Motor neuron (in vitro differentiated cells): ENCODE measurements around the gene TMEM179B. TPM values are rescaled to one million over a fixed set of nuclear protein-coding genes. Genes with fewer than 3 reads are reported as not detected.
A peak's percentile ranks its signal among the peaks of the same experiment; 100 is the strongest.
"Not testable (repeated sequence)": the region's sequence is repeated elsewhere in the genome, so short reads cannot be mapped to it uniquely, and the experiment has no call there.

Experiments used
- ATAC-seq, 8 experiments: fragments of 200-7000 bp; cut with Tn5 transposase; replicated peaks in 6 of 8; 2 replicates each; pipeline ENCODE4 v1.8.0; 2021; ENCODE audit warnings: mild to moderate bottlenecking in 8 of 8, moderate library complexity in 8 of 8
- H3K27ac ChIP-seq, 2 donors: fragments of 250-450 bp; sonication (Bioruptor Pico); 2 replicates each; pipeline ENCODE4 v1.9.0; 2021; ENCODE audit warnings: antibody characterized with exemption in 2 of 2, mild to moderate bottlenecking in 2 of 2, moderate library complexity in 1 of 2
- H3K4me1 ChIP-seq, 2 donors: fragments of 250-450 bp; sonication (Bioruptor Pico); replicated peaks in 1 of 2; 2 replicates each; pipeline ENCODE4 v1.6.1; 2021; ENCODE audit warnings: antibody characterized with exemption in 2 of 2, mild to moderate bottlenecking in 2 of 2, moderate library complexity in 1 of 2
- H3K4me3 ChIP-seq, 5 donors: fragments of 250-450 bp; sonication (Bioruptor Pico); 2 replicates each; pipeline ENCODE4 v1.9.0; 2021; ENCODE audit warnings: antibody characterized with exemption in 5 of 5, mild to moderate bottlenecking in 5 of 5, moderate library complexity in 4 of 5
- WGBS, 10 experiments: fragments of 450-650 bp; shearing (Covaris generic); methylation state at CpG; one replicate each; pipeline ENCODE4 v1.0.0; 2022; 5-methylcytosine and 5-hydroxymethylcytosine counted together
- in situ Hi-C, 9 experiments: fragments of 400-800 bp; cut with MboI; loops; one replicate each; pipeline ENCODE4 v1.15.0; 2021; ENCODE audit warnings: low sequenced_read_pairs in 9 of 9, low pct_unique_long_range_greater_than_20kb in 2 of 9; ENCODE audit not compliant: unreplicated experiment in 9 of 9
- total RNA-seq, 8 experiments: library from RNA; unstranded; fragments of 300-600 nt; gene quantifications; 2 replicates each; pipeline versions ENCODE4 v1.2.3 to v1.2.4, GENCODE V29; 2022

Gene TMEM179B, protein sequence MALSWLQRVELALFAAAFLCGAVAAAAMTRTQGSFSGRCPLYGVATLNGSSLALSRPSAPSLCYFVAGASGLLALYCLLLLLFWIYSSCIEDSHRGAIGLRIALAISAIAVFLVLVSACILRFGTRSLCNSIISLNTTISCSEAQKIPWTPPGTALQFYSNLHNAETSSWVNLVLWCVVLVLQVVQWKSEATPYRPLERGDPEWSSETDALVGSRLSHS
- 100 to 1,000 TPM in 1 of 8 experiments, 10 to 100 TPM in 7; 17.6 to 125 (median 42.2) TPM for total RNA-seq

DNA sequence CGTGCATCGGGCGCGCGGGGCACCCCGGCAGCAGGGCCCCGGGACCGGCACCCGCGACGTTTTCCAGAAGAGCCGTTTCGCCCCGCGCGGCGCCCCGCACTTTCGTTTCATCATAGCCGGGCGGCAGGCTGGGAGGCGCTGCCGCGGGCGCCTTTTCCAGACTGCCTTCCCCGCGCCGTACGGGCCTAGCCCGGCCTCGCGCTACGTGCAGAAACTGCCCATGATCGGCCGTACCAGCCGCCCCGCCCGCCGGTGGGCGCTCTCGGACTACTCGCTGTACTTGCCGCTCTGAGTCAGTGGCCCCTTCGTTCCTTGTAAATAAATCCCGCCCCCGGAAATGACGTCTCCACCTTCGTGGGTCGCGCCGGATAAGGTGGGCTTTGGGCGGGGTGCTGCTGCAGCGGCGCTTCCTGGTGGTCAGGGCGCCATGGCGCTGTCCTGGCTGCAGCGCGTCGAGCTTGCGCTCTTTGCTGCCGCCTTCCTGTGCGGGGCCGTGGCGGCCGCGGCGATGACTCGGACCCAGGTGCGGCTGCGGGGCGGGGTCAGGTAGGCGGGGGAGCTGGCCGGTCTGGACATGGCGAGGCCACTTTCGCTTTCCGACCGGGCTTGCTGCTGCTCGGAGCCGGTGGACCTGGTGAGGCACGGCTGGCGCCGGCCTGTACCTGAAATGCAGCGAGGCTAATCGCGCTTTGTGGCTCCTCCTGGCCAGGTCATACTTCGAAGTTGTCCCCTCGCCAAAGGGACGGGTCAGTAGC is at the start of gene TMEM179B:
TSS of gene TMEM179B (plus strand) at position 398 of the 755 bp plus-strand sequence. CDS start at position 428, 30 bp downstream.
- peaks cover 19% of the 10 kb centered on the region in 2 donors for H3K4me1 ChIP-seq
- ATAC-seq = peak; percentile 60 to 83 (median 73)
- 0 to 3% (median 2%) methylated on average over 7 to 38 of the region's 88 CpGs; no CpG with 5 or more reads in 4 of the 10 experiments for WGBS, 10 experiments
- H3K4me3 ChIP-seq = peak within 1 kb of the TSS; percentile 62 to 84 (median 69)
- peak within 1 kb of the TSS; percentile 83 to 87 for H3K27ac ChIP-seq
- in situ Hi-C loops = no loop called here

DNA sequence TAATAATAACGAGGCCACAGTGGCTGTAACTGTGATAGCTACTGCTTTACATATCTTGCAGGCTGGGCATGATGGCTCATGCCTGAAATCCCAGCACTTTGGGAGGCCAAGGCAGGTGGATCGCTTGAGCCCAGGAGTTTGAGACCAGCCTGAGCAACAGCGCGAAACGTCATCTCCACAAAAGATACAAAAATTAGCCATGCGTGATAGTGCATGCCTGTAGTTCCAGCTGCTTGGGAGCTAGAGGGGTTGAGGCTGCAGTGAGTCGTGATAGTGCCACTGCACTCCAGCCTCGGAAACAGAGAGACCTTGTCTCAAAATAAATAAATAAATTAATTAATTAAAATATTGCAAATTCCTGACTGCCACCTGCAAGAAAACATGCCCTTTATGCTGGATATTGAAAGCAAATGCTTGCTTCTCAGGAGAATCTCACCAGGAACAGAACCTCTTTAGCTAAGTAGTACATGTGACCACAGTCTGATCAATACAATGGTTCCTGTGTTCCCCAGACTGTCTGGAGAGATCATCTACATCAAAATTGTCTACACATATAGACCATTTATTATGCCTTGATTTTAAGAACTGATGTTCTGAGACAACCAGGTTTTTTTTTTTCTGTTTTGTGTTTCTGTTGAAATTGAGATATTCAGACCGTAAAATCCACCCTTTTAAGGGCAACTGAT is 39.6 kb upstream of the TMEM179B start:
- Histone ChIP-seq H3K4me3 (no peak overlapping the region), H3K4me1 (peaks cover 0 to 8% of the 10 kb centered on the region in 2 donors), H3K27ac (no peak overlapping the region)
- in situ Hi-C loops = no loop called here
- WGBS, 10 experiments = 45 to 93% (median 84%) methylated on average over 1 to 9 of the region's 9 CpGs; no CpG with 5 or more reads in 3 of the 10 experiments
- peak in 6 of 8 experiments; percentile 9 to 50 (median 32) for ATAC-seq

DNA sequence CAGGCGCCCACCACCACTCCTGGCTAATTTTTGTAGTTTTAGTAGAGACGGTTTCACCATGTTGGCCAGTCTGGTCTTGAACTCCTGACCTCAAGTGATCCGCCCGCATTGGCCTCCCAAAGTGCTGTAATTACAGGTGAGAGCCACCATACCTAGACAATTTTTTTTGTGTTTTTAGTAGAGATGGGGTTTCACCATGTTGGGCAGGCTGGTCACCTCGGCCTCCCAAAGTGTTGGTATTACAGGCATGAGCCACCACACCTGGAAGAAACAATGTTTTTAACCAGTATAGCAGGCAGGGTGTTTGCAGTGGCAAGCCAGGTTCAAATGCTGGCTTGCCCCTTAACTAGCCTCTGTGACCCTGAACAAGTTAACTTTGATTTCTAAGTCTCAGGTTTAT is 37.3 kb upstream of the TMEM179B start:
- WGBS, 10 experiments = 100% methylated on average over 1 to 4 of the region's 5 CpGs; no CpG with 5 or more reads in 3 of the 10 experiments
- peaks cover 8 to 13% of the 10 kb centered on the region in 2 donors for H3K4me1 ChIP-seq
- ATAC-seq, H3K27ac ChIP-seq, in situ Hi-C loops, H3K4me3 ChIP-seq: not testable (repeated sequence)

DNA sequence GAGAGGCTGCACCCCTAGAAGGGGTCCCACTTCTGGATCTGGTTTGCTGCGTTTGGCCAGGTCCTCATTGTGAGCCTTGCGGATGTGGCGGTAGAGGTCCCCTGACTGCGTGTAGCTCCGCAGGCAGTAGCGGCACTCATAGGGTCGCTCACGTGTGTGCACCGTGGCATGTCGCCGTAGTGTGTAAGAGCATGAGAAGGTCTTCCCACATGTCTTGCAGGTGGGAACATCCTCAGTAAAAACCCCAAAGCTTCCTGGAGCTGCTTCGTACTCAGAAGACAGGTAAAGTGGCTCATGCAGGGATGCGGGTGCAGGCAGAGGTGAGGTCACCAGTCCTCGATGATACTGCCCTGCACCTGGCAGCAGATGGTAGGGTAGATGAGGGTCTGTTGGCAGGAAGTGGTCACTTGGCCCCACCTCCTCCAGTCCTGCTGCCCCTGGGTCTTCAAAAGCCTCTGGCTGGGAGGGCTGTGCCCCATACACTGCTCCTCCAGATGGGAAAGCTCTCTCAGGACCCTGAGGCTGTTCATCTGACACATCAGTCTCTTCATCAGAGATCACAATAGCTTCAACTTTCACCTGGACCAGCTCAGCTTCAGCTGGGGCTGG is 34.9 kb upstream of the TMEM179B start:
- no peak for ATAC-seq
- Histone ChIP-seq H3K27ac (no peak overlapping the region), H3K4me3 (no peak overlapping the region), H3K4me1 (peaks cover 10 to 11% of the 10 kb centered on the region in 2 donors)
- in situ Hi-C loops = no loop called here
- 90 to 100% (median 98%) methylated on average over 2 to 13 of the region's 14 CpGs; no CpG with 5 or more reads in 6 of the 10 experiments for WGBS, 10 experiments

DNA sequence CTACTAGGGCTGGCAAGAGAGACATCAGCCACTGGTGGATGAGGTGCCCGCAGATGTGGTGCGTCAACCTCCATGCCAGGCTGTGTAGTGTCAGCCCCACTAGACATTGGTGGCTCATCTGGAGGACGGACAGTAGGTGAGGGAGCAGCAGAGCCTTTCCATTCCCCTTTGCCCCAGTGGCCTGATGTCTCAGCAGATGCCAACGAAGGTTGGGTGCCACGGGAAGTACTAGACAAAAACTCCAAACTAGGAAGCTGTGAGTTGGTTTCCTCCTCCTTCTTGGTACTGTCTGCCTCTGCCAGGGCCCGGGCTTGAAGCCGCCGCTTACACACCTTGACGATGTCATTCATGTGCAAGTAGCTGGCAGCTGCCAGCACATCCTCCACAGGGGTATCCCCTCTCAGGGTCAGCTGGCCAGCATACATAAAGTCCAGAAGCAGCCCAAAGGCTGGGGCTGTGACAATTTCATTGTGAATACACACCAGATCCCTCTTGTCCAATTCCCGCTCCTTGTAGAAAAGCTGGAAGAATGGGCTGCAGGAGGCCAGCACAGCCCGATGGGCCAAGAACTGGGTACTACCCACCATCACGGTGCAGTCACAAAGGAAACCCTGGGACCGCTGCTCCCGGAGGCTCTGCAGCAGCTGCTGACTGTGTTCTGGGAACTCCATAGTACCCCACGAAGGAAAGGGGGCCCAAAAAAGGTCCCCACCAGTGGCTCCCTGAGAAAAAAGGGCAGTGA is 34.0 kb upstream of the TMEM179B start:
- peaks cover 5 to 10% of the 10 kb centered on the region in 2 donors for H3K4me1 ChIP-seq
- H3K27ac ChIP-seq = peak overlapping the region in 1 of 2 donors; percentile 98
- no peak for ATAC-seq
- in situ Hi-C loops = no loop called here
- H3K4me3 ChIP-seq = peak overlapping the region; percentile 88 to 98 (median 97)
- WGBS, 10 experiments = 30 to 100% (median 73%) methylated on average over 2 to 6 of the region's 15 CpGs; no CpG with 5 or more reads in 4 of the 10 experiments

DNA sequence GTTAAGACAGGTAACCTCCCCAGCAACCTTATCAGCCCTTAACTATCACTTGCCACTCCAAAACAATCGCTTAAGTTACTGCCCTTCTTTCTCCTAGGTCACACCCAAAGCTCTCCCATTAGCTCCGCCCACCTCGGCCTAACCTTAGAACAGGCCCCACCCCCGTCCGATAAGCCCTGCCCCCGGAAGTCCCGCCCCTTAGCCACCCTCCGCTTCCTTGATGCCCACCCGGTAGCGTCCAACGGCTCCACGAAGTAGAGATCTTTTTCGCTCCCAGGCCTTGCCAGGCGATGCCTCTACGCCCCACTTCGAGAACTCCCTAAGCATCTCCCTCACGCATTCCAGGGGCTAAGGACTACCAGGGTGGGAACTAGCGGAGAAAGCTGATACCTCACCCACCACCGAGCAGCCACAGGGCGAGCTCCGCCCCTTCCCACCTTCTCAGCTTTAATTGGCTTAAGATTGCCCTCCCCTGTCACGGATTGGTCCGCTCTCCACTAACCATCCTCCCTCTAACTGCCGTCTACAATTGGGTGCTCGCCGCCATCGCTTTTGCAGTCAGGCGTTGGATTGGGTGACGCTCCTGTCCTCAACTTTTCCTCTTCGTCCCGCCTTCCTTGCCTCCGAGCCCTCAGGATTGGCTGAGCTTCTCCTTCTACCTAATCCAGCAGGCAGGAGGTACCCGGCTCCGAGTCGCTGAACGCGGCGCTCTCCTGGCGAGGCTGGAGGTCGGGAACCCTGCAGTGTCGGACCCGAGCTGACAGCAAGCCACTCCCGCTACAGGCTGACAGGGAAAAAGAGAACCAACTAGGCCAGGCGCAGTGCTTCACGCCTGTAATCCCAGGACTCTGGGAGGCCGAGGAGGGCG is 33.2 kb upstream of the TMEM179B start, which contains the start of gene ZBTB3:
TSS of gene ZBTB3 (minus strand) at position 425 of the 868 bp plus-strand sequence. CDS start 496 bp downstream, outside the sequence.
- 0 to 1% (median 0%) methylated on average over 1 to 28 of the region's 47 CpGs; no CpG with 5 or more reads in 3 of the 10 experiments for WGBS, 10 experiments
- peak; percentile 96 to 98 (median 97) for ATAC-seq
- in situ Hi-C loops = no loop called here
- Histone ChIP-seq H3K27ac (peak within 1 kb of the TSS; percentile 98), H3K4me1 (peaks cover 5 to 10% of the 10 kb centered on the region in 2 donors), H3K4me3 (peak within 1 kb of the TSS; percentile 88 to 98 (median 97))

DNA sequence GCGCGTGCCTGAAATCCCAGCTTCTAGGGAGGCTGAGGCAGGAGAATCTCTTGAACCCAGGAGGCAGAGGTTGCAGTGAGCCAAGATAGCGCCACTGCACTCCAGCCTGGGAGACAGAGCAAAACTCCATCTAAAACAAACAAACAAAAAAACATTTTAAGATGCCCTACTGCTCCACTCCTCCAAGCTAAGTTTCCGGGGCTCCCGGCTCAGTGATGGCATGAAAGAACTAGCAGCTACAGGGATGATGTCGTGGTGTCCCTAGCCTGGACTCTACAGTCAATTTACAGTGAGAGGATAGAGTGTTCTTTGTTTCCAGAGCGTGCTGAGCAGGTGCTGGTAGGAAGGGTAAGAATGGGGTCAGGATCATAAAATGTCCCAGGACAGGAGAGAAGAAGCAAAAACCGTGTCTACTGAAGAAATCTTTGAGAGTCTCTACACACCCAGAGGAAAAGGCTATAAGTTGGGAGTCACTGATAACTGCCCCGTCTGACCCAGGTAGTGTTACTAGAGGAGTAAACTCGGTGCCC is 32.1 kb upstream of the TMEM179B start:
- Histone ChIP-seq H3K27ac (peak overlapping the region in 1 of 2 donors; percentile 98), H3K4me1 (peaks cover 5 to 10% of the 10 kb centered on the region in 2 donors), H3K4me3 (no peak overlapping the region)
- 0 to 93% (median 81%) methylated on average over 1 to 7 of the region's 10 CpGs; no CpG with 5 or more reads in 1 of the 10 experiments for WGBS, 10 experiments
- in situ Hi-C loops = no loop called here
- ATAC-seq = no peak

DNA sequence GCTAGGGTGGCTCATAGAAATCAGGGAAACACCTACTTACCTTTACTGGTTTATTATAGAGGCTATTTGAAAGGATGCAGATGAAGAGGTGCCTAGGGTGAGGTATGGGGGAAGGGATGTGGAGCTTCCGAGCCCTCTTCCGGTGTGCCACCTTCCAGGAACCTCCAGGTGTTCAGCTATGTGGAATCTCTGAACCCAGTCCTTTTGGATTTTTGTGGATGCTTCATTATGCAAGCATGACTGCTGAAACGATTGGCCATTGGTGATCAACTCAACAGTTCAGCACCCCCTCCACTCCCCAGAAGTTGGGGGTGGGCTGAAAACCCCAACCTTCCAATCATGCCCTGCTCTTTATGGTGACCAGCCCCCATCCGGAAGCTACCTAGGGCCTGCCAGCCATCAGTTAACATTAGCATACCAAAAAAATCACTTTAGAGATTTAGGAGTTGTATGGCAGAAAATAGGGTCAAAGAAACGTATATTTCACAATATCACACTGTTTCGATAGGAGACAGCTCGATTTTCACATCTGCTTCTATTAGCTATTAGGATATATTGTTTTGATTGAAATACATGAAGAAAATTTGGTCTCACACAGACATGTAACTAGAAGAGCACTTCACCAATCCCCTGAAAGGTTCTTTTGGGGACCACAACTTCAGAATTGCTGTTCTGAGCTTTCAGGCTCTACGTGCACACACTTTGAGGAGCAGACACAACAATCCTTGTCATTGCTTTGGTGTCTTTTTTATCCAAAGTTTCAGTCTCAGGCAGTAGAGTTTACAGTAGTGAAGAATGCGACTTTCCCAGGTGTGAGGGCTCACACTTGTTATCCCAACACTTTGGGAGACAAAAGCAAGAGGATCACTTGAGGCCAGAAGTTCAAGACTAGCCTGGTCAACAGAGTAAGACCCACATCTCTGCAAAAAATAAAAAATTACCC is 29.1 kb upstream of the TMEM179B start:
- in situ Hi-C loops = no loop called here
- Histone ChIP-seq H3K27ac (no peak overlapping the region), H3K4me3 (no peak overlapping the region), H3K4me1 (peaks cover 11 to 19% of the 10 kb centered on the region in 2 donors)
- 30 to 73% (median 44%) methylated on average over 2 to 7 of the region's 9 CpGs for WGBS, 10 experiments
- ATAC-seq = no peak

DNA sequence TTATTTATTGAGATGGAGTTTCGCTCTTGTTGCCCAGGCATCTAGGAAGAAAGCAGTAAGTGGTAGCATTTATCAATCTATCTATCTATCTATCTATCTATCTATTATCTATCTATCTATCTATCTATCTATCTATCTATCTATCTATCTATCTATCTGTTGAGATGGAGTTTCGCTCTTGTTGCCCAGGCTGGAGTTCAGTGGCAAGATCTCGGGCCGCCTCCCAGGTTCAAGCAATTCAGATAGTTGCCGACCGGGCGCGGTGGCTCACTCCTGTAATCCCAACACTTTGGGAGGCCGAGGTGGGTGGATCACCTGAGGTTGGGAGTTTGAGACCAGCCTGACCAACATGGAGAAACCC is 26.4 kb upstream of the TMEM179B start:
- H3K4me1 ChIP-seq, ATAC-seq, in situ Hi-C loops: not testable (repeated sequence)
- 11 to 100% (median 64%) methylated on average over 1 to 7 of the region's 9 CpGs; no CpG with 5 or more reads in 2 of the 10 experiments for WGBS, 10 experiments
- Histone ChIP-seq H3K4me3 (peak overlapping the region; percentile 58 to 72 (median 62)), H3K27ac (peak overlapping the region; percentile 67 to 73)

DNA sequence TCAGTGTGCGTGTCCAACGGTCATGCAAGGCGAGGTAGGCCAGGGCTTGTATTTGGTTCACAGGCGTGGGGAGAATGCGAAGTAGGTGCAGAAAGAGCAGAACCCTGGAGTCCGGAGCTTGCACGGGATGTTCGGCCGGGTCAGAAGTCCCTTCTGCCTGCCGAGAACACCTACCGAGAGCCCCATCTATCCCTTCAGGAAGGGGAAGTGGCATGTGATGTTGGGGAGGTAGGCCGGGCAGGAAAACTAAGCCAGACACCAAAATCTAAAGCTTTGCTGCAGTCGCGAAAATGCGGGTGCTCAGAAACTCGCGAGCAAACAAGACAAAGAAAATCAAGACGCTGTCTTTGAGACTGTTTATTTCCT is 16.4 kb upstream of the TMEM179B start:
- Histone ChIP-seq H3K4me1 (peaks cover 15 to 19% of the 10 kb centered on the region in 2 donors), H3K27ac (peak overlapping the region; percentile 2 to 87), H3K4me3 (peak overlapping the region; percentile 55 to 89 (median 67))
- 0 to 16% (median 4%) methylated on average over 2 to 18 of the region's 18 CpGs; no CpG with 5 or more reads in 1 of the 10 experiments for WGBS, 10 experiments
- ATAC-seq = peak in 6 of 8 experiments; percentile 0 to 15 (median 4)
- in situ Hi-C loops = no loop called here
